ENCODE data around the gene RUFY4.

RUFY4 gene, protein sequence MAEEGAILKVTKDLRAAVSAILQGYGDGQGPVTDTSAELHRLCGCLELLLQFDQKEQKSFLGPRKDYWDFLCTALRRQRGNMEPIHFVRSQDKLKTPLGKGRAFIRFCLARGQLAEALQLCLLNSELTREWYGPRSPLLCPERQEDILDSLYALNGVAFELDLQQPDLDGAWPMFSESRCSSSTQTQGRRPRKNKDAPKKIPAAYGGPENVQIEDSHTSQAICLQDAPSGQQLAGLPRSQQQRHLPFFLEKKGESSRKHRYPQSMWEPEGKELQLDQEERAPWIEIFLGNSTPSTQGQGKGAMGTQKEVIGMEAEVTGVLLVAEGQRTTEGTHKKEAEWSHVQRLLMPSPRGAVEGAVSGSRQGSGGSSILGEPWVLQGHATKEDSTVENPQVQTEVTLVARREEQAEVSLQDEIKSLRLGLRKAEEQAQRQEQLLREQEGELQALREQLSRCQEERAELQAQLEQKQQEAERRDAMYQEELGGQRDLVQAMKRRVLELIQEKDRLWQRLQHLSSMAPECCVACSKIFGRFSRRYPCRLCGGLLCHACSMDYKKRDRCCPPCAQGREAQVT

DNA sequence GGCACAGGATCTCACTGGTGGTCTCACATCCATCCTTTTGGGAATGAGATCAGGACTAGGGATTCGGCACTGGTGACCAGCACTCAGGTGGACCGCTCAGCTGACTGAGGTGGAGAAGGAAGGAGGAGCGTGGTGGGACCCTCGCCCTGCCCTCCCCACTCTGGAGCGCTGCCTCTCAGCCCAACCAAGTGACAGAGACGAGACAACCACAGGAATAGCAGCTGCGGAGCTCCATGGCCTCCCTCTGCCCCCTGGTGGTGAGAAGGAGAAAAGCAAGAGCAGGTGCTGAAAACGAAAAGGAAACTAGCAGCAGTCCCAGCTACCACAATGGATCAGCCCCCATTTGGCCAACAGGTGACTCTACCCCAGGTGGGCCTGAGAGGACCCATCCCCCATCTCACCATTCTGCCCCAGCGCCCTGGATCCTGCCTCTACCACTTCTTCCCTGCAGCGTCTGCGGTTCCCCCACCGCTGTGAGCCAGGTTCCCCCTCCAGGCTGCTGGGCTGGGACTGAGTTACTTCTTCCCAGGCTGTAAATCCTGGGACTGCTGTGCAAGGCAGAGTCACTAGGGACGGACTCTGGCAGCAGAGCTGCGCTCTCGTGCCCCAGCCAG lies at the start of gene RUFY4:
Gene RUFY4, plus strand, starts transcription at position 533 of the 614 bp plus-strand sequence. CDS start 1,353 bp downstream, outside the sequence.
- peak; percentile 32 for DNase-seq (ENCODE audit: low read depth in 2 of 2)

DNA sequence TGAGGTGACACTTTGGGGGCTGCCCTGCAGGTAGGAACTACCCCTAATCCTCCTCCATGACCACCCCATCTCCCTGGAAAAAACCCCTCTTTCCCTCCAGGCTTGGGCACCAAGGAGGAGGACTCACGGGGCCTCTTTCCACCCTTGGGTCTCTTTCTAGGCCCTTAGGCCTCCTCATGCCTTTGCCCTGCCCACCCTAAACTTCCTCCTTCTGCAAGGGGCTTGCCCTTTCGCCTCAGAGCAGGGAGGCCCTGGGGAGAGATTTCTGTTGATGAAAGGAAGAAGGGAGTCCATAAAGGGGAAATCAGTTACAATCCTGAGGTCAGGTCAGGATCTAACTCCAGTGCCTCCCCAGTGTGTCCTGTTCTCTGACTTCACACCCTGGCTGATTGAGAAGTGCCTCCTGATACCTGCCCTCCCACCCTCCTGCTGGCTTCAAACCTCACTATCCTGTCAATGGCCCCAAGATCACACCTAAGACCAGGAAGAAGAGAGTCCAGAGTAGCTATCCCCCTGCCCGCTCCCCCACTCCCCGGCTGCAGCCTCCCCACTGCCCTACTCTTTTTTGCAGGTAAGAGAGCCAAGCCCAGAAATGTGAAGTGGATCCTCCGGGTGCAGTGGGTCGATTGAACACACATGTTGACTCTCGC lies 49.5 kb upstream of the RUFY4 start:
- no peak for DNase-seq (ENCODE audit: low read depth in 2 of 2)

DNA sequence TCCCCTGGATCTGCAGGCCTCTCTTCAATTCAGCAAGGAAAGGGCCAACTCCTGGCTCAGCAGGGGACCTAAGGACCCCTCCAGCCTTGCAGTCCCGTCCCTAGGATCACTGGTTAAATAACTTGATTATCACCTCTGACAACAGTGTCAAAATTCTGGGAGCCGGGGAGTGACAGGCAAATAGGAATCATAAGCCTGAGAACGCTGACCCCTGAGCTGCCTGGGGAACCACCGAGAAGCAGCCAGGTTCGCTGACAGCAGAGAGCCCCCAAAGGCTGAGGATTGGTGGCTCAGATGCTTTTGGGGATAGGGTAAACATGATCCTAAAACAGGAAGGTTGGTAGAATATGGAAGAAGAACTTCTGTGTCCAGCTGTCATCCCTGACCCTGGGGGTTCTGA lies 48.8 kb upstream of the RUFY4 start:
- no peak for DNase-seq (ENCODE audit: low read depth in 2 of 2)

DNA sequence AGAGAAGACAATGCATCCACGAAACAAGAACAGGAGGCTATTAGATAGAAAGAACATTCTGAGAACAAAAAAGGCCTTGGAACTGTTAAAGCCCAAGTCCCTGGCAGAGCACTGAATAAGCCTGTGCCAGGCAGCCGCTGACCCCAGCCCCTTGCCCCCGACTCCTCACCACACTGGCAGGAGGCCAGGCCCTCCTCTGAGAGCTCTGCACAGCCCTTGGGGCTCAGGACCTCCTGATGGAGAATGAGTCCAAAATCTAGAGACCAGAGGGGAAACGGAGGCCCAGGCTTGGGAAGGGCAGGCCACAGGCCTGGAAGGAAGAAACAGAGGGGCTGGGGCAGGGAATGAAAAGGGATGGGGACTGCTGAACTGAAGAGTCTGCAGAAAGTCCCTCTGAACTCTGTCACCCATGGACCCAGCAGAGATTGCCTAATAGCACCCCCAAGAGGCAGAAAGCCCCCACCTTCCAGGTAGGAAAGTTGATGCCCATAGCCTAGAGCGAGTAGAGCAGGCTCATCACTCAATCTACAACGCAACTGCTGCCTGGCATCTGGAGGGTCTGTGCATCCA lies 48.0 kb upstream of the RUFY4 start:
- no peak for DNase-seq (ENCODE audit: low read depth in 2 of 2)

DNA sequence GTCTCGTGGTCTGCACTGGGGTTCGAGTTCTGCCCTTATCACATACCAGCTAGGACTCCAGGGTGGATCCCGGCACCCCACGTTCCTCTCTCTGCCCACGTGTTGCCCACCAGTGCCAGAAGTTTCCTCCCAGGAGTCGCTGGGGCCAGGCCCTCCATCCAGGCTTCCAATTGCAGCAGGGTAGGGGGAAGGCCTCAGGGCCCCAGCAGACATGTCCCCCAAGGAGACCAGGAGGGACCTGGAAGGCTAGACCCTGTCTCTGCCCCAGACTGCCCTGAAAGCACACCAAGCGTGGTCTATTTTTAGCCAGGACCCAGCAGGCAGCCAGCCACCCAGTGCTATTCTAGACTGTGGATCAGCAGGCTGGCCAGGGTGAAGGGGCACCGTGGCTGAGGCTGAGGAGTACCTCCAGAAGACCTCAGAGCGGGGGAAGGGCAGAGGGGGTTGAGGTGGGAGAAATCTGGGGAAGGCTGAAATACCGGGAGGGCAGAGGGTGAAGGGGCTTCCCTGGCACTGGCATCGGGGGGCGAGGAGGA lies 47.4 kb upstream of the RUFY4 start:
- DNase-seq (ENCODE audit: low read depth in 2 of 2) = no peak

DNA sequence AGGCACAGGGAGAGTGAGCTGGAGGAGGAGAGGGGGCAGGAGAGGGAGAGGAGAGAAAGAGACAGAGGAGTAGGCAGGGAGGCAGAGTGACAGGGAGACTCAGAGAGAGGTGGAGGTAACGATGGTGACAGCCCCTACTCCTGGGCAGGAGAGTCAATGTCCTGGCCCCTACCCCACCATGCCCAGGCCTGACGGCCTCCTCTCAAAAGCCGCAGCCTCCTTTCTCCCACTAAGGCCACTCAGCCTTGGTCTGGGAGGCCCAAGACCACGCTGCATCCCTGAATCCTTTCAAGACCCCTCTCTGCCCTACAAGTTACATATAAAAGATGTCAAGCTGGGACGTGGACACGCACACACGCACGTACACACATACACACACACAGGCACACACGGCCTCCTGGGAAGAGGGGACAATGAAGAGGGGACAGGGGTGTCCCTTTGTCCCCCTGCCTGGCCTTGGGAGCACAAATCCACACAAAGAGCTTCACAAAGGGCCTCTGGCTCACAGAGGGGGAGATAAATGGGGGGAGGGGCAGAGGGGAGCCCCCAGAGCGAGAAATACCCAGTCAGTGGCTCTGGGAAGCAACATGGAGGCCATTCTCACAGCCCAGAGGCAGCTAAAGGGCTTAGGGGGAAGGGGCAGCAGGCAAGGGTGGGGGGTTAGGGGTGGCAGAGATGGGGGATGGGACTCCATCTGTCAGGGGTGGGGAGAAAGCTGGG lies 46.8 kb upstream of the RUFY4 start:
- DNase-seq (ENCODE audit: low read depth in 2 of 2) = no peak

DNA sequence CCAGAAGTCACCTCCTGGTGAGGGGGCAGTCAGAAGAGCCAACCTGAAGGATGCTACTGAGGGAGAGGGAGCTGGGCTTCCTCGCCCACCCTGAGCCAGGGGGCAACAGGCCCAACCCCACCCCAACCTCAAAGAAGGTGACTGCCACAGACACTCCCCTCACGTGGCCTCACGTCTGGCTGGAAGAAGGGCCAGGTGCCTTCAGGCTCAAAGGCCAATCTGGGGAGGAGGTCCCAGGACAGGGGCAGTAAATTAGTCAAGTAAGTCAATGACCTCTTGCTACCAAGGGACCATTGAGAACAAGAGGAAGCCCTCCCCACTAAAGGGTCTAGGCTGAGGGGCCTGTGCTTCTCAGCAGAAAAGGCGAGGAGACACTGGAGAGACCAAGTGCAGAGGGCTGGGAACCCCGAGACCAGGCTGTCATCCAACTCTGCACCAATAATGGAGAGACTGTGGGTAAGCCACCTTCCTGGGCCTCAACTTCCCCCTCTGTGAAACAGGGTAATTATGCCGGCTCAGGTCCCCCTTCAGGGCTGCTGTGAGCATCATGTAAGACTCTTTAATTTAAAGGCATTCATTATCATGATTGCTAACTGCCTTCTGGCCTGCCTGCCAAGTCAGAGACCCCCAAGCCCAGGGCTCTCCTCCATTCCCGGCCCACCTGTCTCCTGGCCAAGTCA lies 46.1 kb upstream of the RUFY4 start:
- DNase-seq (ENCODE audit: low read depth in 2 of 2) = no peak

DNA sequence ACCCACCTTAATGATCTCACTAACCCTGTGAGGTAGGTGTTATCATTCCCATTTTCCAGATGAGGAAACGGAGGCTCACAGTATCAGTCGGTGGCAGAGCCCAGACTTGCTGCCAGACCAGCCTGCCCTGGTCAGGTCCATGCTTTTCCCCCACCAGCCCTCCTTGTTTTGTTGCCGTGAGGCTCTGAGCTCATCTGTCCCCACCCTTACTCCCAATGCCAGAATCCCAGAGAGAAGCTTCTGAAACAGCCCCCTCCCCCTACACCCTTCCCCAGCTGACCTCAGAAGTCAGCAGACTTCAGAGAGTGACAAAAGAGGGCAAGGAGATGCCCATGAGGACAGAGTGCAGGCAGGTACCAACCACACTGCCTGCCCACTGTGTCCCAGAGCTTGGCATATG lies 45.4 kb upstream of the RUFY4 start:
- DNase-seq (ENCODE audit: low read depth in 2 of 2) = no peak

DNA sequence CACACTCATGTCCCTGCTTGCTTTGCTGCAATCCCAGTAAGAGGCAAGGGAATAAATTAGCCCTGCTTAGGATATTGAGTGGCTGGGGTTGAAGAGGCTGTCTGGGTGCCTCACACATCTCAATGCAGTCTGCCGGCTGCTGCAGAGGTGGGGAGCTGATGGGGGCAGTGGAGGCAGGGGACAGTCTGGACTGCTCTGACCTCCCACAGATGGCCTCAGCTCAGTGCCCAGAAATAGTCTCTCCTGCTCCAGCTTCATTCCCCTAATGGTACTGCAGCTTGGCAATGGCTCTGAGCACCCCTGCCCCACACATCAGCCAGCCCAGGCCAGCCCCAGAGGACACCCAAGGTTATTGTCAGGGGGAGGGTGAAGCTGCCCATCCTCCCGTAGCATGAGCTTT lies 44.7 kb upstream of the RUFY4 start:
- DNase-seq (ENCODE audit: low read depth in 2 of 2) = no peak

DNA sequence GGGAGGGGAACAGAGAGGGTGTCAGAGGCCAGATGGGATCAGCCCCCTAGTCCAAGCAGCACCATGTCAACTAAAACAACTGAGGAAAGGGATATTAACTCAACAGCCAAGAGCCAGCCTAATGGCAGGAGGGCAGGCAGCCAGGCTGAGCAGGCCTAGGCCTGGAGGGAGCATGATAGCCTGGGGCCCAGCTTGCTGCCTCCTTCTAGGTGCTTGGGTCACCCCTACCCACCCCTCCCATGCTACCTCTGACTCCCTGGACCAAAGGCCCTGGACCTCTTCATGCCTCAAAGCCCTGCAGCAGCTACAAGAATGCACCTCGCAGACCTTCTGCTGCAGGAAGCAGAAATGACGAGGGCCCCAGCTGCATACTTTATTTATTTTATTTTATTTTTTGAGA lies 44.2 kb upstream of the RUFY4 start:
- no peak for DNase-seq (ENCODE audit: low read depth in 2 of 2)

DNA sequence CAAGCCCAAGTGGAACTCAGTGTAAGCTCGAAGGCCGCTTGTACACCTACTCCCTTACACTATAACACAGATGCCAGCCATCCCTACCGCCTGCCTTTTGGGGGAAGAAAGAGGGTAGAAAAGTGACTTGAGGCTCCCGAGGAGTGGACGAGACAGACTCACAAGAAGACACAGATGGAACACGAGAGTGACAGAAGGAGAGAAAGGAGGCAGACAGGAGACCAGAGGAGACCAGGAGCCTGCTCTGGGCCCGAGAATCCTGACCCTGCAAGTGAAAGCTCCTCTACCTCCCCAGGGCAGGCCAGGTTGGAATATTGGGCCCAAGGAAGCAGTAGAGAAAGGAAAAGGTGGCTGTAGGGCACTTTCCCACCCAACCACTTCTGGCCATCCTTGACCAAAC lies 42.8 kb upstream of the RUFY4 start:
- no peak for DNase-seq (ENCODE audit: low read depth in 2 of 2)

DNA sequence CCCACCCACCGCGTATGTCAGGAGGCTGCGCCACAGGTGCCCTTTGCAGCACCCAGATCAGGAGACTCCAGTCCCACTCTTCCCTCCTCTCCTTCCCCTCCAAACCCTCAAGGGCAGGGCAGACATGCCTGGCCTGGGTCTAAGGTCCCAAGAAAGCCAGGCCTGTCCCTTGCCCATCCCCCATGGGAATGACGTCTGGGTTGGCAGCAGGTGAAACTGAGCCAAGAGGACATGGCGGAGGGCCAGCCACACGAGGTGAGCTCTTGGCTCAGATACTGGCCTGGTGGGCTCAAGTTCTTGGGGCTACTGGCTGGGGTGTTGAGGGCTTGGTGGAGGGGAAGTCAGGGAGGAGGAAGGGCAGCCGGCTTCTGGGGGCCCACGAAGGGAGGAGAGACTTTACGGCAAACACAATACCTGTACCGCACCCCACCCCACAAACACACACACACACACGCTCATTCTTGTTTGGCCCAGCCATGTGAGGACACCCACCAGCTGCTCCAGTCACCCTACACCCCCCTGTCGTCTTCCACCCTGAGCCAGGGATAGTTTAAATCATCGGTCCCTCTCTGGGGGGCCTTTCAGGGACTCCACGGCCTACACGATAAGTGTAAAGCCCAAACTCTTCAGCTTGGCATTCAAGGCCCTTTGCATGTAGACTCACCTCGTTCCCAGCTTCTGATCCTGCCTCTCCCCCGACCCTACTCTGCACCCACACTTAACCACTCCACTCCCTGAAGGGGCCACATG lies 42.2 kb upstream of the RUFY4 start:
- DNase-seq (ENCODE audit: low read depth in 2 of 2) = no peak

DNA sequence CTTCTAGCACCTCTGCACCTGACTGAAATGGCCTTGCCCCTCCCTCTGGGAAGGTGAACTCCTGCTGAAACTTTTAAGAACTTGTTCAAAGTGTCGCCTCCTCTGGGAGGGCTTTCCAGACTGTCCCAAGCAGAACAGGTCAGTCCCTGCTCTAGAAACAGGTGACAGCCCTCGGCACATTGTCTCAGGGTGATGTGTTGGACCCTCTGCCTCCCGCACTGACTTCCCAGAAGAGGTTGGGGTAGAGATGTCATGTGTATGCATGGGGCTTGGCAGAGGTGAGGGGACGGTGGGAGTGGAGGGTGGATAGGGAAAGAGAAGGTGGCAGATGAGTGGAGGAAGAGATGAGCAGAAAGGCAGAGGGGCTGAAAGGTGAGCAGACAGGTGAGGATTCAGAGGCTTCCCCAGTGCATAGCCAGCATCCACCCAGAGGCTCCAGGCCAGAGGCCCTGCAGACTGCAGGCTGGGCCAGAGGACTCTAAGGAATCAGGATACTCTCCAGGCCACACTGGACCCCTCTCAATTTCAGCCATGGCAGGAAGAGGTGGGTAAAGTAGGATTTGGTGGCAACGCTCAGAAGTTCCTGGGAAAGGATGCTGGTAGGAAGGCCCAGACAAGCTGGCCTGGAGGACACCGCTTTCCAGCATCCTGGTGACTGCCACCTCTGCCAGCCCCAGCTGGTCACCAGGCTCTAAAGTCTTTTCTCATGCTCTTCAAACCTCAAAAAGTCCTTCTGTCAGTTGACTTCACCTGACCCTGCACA lies 41.4 kb upstream of the RUFY4 start:
- DNase-seq (ENCODE audit: low read depth in 2 of 2) = no peak

DNA sequence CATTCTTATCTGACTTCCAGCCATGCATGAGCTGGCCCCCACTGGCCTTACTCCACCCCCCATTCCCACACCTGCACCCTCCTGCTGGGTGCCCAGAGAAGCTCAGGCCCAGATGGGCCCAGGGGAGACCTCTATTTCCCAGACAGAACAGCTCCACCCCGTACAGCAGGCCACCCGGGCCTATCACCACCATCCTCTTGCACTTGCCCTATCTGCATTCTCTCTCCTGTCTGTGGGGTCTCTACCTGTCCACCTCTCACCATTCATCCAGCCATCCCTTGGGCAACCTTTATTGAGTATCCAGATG lies 40.9 kb upstream of the RUFY4 start:
- DNase-seq (ENCODE audit: low read depth in 2 of 2) = no peak

DNA sequence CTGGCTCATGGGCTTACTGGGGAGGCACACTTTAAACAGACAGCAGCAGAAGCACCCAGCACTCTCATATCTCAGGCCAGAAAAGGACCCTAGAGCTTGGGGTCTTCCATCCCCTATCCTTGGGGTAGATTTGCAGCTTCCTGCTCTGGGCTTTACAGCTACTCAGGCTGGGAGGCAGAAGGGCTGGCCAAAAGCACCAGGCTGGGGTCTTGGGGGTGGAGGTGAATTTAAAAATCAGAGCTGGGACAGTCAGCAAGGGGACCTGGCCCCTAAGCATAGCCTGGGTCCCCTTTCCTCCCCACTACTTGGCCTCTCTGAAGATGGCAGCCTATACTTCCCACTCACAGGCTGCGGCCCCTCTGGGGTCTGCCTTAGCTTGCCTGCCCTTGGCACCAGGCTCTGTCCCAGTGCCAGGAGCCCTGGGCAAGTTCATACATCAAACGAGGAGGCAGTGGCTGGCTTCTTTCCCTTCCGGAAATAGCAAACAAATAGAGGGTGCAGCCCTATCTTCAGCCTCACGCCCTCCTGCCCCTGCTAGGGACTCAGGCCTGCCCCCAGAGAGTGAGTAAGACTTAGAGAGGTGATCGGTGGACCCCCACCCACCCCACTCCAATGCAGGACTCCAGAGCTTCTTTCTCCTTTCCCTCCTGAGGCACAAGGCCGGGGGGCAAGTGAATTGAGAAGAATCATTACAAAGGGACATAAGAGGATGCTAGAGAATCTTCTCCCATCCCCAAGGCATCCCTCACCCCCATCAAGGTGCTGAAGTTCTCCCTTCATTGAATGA lies 40.3 kb upstream of the RUFY4 start:
- no peak for DNase-seq (ENCODE audit: low read depth in 2 of 2)

DNA sequence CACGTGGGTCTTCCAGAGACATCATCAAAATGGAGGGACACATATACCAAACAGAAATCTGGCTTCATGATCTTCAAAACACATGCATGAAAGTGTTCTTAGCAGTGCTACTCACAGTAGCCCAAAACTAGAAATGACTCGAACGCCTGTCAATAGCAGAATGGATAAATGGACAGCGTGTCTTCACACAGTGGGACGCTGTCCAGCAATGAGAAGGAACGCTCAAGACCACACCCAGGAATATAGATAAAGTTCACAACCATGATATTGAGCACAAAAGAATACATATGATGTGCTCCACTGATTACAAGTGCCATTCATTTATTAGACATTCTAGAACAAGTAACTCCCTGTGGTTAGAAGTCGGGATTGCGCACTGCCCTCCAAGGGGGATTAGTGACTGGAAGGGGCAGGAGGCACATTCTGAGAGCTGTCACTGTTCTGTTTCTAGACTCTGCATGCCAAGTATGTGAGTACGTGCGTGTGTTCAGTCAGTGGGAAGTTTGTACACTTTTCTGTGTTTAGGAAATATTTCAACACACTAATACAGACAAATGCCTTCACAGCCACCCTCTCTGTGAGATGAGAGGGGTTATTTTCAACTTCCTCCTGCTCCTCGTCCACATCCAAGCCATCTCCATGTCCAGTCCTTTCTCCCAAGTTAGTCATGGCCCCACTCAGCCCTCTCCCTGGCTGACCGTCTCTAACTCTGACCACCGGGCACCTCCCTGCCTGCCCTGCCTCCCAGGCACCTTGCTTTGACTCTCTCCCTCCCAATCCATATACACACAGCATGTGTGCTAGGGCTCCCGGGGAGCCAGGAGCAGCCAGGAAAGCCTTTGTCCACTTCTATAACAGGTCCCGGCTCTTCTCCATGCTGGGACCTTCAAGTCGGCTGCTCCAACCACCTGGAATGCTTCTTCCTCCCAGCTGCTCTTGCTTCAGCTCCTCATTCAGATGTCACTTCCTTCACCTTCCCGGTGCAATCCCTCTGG lies 39.4 kb upstream of the RUFY4 start:
- no peak for DNase-seq (ENCODE audit: low read depth in 2 of 2)

DNA sequence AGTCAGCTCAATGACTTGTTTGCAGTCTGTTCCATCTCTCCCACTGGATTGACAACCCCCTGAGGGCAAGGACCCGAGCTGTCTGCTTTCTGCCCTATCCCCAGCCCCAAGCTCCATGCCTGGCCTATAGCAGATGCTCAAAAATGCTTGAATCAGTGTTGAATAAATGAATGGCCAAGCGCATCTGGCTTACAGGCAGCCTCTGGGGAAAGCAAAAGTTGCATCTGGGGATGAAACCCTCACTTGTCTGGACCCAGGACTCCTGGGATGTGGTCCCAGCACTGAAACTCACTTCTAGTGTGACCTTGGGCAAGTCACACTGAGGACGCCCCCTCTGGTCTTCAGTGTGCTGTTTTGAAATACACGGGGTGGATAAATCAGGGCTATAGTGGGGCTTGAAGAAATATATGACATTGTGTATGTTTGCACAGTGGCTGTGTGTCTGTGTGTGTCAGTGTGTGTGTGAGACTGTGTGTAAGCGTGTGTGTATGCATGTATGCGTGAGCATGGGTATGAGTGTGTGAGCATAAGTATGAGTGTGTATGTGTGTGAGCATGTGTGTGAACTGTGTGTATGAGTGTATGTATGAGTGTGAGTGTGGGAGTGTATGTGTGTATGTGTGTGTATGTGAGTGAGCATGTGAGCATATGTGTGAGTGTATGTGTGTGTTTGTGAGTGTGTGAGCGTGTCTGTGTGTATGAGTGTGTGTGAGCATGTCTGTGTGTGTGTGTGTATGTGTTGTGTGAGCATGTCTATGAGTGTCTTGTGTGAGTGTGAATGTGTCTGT lies 38.5 kb upstream of the RUFY4 start:
- DNase-seq (ENCODE audit: low read depth in 2 of 2) = no peak
